GM18498 (cell line): ENCODE data around the gene MYD88.
"Not testable (repeated sequence)": the region's sequence is repeated elsewhere in the genome, so short reads cannot be mapped to it uniquely, and the experiment has no call there.

Experiments used
- ATAC-seq: cut with Tn5 transposase; IDR thresholded peaks from one replicate; pipeline ENCODE4 v1.9.1; 2021; ENCODE audit warnings: mild to moderate bottlenecking, moderate library complexity; ENCODE audit not compliant: unreplicated experiment

Gene MYD88

GRCh38 chr3:38140326-38141172, 2.1 kb downstream of the MYD88 start:
- ATAC-seq = no peak

GRCh38 chr3:38141173-38141951, 2.9 kb downstream of the MYD88 start:
- ATAC-seq = no peak

GRCh38 chr3:38141952-38142273, 3.5 kb downstream of the MYD88 start:
- no peak for ATAC-seq

GRCh38 chr3:38142959-38143358, 4.5 kb downstream of the MYD88 start:
- ATAC-seq = no peak

- no peak for ATAC-seq
Measured at GRCh38 chr3:38143511-38143910, 5.0 kb downstream of the MYD88 start.

- no peak for ATAC-seq
Measured at GRCh38 chr3:38146504-38146903, 8.0 kb downstream of the MYD88 start.

GRCh38 chr3:38147421-38147820, 9.0 kb downstream of the MYD88 start:
- no peak for ATAC-seq

GRCh38 chr3:38148311-38148882, 9.9 kb downstream of the MYD88 start:
- ATAC-seq = no peak

- ATAC-seq = peak; percentile 44
Measured at GRCh38 chr3:38149708-38150107, 11.2 kb downstream of the MYD88 start.

GRCh38 chr3:38150780-38151528, 12.5 kb downstream of the MYD88 start:
- ATAC-seq = no peak

GRCh38 chr3:38151667-38152265, 13.3 kb downstream of the MYD88 start:
- ATAC-seq = no peak

GRCh38 chr3:38152609-38153008, 14.1 kb downstream of the MYD88 start:
- ATAC-seq = no peak

- ATAC-seq = no peak
Measured at GRCh38 chr3:38153221-38153620, 14.8 kb downstream of the MYD88 start.

- no peak for ATAC-seq
Measured at GRCh38 chr3:38154033-38154494, 15.6 kb downstream of the MYD88 start.

GRCh38 chr3:38154625-38155255, 16.3 kb downstream of the MYD88 start:
- ATAC-seq = no peak

GRCh38 chr3:38155825-38156224, 17.4 kb downstream of the MYD88 start:
- no peak for ATAC-seq

- no peak for ATAC-seq
Measured at GRCh38 chr3:38157117-38157516, 18.7 kb downstream of the MYD88 start.

- no peak for ATAC-seq
Measured at GRCh38 chr3:38157595-38157994, 19.1 kb downstream of the MYD88 start.

GRCh38 chr3:38158472-38158871, 20.0 kb downstream of the MYD88 start:
- no peak for ATAC-seq

GRCh38 chr3:38160704-38161103, 22.2 kb downstream of the MYD88 start:
- ATAC-seq = not testable (repeated sequence)
